GM21447 (cell line): ENCODE results near the gene PPP5C.

Experiments
- ATAC-seq: cut with Tn5 transposase; IDR thresholded peaks from one replicate; pipeline ENCODE4 v1.9.1; 2021; ENCODE audit not compliant: unreplicated experiment

Gene PPP5C

GRCh38 chr19:46330319-46330918 is 16.5 kb upstream of the PPP5C start:
- no peak for ATAC-seq

- no peak for ATAC-seq
These were observed 9.4 kb upstream of the PPP5C start for GRCh38 chr19:46337487-46337886.

DNA sequence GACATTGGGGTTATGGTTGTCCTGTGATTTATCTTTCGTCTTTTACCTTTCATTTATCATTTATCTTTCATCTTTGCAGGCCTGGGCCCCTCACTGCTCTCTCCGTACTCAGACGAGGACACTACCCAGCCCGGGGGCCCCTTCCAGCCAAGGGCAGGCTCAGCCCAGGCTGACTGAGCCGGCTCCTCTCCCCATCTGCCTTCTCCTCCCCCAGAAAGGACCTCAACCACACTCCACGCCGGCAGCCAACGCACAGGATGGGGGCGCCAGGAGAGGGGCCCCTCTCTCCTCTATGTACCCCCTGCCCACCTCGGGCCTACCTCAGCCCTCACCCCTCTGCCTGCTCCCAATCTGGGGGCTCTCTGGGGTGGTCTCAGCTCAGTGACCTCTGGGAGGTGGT is 7.4 kb upstream of the PPP5C start:
- no peak for ATAC-seq

DNA sequence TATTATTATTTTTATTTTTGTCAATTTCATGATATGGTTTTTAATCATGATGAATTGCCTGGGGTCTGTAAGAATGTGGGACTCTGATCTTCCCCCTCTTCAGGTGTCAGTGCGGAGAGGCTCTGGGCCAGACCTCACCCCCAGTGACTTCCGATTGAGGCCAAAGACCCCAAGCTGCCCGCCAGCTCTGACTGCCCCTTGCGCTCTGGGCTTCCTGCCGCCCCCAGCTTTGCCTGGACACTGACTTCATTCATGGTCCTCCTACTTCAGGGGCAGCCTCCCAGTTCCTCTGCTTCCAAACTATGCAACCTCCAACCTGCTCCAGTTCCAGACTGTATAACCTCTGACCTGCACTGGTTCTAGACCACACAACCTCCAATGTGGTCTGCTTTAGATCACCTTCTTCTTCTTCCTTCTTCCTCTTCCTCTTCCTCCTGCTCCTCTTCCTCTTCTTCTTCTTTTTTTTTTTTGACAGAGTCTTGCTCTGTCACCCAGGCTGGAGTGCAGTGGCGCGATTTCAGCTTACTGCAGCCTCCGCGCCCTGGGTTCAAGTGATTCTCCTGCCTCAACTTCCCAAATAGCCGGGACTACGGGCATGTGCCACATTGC is 6.7 kb upstream of the PPP5C start:
- ATAC-seq, result no peak

GRCh38 chr19:46341937-46342336 is 5.0 kb upstream of the PPP5C start:
- ATAC-seq, result no peak

DNA sequence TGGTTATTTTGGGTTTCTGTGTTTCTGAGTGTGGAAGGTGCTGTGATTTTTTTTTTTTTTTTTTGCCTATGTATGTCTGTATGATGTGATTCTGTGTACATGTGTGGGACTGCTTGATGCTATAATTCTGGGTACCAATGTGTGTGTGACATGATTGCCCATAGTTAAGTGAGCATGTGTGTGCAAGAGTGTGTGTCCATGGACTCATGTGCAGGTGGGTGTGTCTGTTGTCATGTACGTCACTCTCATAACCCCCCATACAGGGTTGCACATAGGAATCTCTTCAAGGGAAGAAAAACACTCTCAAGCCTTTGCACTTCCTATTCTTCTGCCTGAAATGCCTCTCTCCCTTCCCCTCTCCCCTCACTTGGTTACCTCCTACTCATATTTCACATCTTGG is 2.5 kb upstream of the PPP5C start:
- ATAC-seq, result no peak

DNA sequence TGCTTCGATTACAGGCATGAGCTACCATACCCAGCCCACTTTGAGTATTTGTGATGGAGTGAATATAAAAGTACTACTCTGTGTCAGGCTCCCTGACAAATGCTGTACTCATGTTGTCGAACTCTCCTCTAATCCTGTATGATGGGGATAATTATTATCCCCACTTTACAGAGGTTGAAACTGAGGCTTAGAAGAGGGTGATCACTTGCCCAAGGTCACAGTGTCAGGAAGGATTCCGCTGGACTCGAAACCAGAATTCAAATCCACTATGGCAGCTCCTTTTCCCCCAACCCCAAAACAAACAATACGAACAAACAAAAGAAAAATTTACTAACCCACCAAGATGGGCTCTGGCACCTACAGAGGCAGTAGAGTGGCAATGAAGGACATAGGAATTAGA is 1.7 kb upstream of the PPP5C start:
- ATAC-seq, result no peak

GRCh38 chr19:46347572-46347883 is 641 bp downstream of the PPP5C start:
- ATAC-seq, result no peak

- ATAC-seq, result no peak
These were observed 1.1 kb downstream of the PPP5C start for GRCh38 chr19:46347985-46348384.

DNA sequence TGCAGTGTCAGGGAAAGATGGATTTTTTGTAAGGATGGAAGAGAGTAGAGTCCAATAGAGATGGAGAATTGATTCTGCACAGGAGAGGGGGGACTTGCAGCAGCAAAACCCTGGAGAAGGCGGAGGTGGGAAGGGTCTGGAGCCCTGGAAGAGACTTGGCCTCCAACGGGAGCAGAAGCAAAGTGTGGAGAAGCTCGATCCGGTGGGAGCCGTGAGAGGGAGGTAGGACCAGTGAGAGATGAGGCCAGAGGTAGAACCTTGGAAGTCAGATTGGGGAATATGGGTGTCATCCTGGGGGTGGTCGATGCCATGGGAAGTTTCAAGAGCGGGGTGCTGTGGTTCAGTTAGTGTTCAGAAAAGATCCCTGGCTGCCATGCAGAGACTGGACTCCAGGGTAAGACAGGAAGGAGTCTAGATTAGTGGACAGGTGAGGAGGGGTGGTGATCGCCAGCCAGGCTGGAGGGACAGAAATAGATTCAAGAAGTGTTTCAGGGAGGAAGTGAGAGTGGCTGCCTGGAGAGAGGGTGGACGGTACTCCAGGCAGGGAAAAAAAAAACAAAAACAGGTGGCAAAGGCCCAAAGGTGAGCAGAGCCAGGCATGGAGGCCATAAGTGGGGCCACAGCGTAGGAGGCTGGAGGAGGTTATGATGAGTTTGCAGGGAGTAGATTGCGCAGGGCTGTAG is 2.6 kb downstream of the PPP5C start:
- ATAC-seq, result no peak

GRCh38 chr19:46350029-46350757 is 3.3 kb downstream of the PPP5C start:
- no peak for ATAC-seq

DNA sequence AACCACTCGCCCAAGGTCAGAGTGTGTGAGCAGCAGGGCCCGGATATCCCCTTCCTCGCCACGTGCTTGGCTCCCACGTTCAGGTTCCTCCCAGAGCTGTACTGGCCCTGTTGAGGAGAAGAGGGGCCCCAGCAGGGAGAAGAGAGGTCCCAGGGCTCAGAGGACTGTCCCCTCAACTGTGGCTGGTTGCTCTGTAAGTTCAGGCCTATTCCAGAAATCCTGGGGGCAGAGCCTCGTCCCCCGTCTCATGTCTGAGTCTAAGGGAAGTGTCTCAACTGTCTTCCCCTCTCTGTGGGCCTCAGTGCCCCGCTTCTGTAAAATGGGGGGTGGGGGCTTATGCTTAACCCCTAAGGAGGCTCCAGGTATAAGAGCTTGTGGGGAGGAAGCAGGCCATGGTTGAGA is 3.9 kb downstream of the PPP5C start:
- no peak for ATAC-seq

DNA sequence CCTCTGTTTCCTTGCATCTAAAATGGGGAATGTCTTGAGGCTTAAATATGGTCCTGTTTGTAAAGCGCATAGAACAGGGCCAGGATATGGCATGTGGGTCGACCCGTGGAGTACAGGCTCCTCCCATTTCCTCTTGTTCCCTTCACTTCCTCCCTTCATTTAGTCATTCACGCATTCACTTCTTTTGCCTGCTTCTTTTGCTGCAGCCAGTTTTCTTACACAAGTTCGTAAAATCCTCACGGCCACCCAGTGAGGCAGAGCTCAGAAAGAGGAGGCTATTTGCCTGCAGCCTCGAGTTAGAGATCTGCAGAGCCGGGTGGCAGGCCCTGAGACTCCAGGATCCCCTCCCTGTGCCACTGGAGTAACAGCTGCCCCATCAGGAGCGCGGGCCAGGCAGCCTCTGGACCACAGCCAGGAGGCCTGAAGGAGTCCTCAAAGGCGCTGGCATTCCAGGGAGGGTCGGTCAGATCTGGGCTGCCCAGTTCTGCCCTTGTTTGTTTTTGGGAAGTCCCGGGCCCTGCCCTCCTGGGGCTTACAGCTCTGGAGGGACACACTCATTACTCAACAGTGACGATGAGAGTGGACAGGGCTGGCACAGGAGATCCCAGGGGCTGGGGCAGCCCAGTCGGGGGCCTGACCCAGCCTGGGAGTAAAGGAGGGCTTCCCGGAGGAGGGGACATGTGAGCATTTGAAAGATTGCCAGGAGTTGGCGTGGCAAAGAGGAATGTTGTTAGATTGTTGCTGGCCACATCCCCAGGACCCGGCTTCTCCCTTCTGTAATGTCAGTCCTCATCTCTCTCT is 4.6 kb downstream of the PPP5C start:
- no peak for ATAC-seq

DNA sequence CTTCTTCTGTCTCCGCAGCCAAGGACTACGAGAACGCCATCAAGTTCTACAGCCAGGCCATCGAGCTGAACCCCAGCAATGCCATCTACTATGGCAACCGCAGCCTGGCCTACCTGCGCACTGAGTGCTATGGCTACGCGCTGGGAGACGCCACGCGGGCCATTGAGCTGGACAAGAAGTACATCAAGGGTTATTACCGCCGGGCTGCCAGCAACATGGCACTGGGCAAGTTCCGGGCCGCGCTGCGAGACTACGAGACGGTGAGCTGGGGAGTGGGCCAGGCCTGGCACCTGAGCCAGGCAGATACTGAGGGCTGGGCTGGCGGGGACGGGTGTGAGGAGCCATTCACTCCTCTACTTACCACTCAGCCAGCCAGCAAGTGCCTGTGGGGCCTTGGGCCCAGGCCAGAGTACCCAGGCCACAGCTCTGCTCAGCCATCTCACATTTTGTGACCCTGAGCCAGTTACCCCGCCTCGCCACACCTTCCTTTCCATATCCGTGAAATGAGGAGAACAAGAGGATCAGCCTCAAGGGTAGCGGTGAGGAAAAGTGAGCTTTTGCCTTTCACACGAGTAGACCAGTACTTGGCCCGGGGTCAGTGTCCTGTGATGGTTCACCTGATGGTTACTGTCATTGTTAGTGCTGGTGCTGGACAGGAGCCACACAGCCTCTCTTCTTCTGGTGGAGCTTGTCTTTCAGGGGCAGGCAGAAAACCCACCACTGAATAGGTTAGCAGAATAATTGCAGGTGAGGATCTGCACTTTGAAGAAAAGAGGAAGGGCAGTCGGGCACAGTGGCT is 7.0 kb downstream of the PPP5C start:
- no peak for ATAC-seq

DNA sequence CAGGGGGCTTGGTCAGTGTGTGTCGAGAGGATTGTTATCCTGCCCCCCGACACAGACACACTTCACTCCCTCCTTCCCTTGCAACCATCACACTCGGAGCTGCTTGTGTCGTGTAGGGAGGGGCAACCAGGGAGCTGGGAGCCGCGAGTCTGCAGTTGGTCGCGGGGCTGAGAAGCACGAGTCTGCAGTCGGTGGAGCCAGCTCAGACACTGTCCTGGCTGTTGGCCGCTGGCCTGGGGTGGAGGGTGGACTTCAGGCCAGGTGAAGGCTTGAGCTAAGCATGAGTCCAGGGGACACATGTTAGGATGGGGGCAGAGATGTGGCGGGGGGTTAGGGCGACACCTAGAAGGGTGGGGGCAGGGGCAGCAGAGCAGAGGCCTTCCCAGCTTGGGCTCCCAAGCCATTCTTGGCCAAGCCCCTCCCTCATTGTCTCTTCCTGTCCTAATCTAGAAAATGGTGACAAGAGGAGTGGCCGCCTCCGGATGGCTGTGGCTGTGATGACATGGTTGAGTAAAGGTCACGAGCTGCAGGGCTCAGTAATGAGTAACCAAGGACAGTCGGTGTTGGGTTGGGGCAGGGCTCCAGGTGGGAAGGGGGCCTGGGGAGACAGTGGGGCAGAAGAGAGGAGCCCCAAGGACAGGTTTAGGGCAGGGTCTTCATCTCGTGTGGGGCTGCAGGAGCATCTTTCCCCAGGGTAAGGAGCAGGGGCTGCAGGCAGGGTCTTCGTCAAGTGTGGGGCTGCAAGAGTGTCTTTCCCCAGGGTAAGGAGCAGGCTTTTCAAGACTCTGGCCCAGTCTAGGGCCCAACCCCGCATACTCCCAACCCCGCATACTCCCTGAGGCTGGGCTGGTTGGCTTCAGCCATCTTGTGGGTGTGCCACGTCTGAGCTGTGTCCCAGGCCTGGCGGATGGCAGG is 8.6 kb downstream of the PPP5C start:
- ATAC-seq, result no peak

- no peak for ATAC-seq
These were observed 9.5 kb downstream of the PPP5C start for GRCh38 chr19:46356149-46357055.

DNA sequence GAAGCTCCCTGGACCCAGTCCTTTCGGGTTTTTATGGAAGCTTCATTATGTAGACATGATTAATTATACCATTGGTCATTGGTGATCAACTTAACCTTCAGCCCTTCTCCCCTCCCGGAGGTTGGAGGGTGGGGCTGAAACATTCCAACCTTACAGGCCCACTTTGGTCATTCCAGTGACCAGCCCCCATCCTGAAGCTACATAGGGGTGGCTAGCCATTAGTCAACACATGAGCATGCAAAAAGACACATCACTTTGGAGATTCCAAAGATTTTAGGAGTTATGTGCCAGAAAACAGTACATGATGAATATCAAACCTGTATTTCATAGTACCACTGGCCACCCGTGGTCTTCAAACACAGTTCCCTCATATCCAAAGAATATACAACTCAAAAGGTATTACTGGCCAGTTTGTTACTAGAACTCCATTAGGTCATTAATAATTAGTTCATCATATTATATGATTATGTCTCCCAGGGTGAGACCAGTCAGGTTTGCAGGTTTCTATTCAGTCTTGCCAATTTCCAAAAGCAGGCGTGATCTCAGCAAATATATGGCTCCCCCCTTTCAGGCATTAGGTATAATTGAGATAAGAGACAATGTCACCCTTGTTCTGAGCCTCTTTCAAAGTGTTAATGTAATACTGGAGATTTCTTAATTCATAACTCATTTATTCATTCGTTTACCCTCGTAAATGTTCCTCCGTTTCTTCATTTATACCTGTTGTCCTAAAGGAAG is 11.1 kb downstream of the PPP5C start:
- ATAC-seq, result no peak

GRCh38 chr19:46361915-46362314 is 15.0 kb downstream of the PPP5C start:
- ATAC-seq, result no peak
